SHP77 (cell line): ENCODE data around the gene DCP1B.
A peak's percentile ranks its signal among the peaks of the same experiment; 100 is the strongest.
"Not testable (repeated sequence)": the region's sequence is repeated elsewhere in the genome, so short reads cannot be mapped to it uniquely, and the experiment has no call there.

Source experiments
- DNase-seq, 2 experiments: peaks; one replicate each; lab custom pipeline; 2025; lab: John Stamatoyannopoulos, UW

DCP1B gene

GRCh38 chr12:1974812-1975211, 29.4 kb downstream of the DCP1B start:
- no peak for DNase-seq

GRCh38 chr12:1972856-1973317, 31.4 kb downstream of the DCP1B start:
- no peak for DNase-seq

- DNase-seq = no peak
Measured at GRCh38 chr12:1972260-1972659, 32.0 kb downstream of the DCP1B start.

GRCh38 chr12:1970331-1970900, 33.8 kb downstream of the DCP1B start:
- DNase-seq = no peak

GRCh38 chr12:1966561-1967226, 37.6 kb downstream of the DCP1B start:
- no peak for DNase-seq

GRCh38 chr12:1965916-1966315, 38.3 kb downstream of the DCP1B start:
- no peak for DNase-seq

GRCh38 chr12:1962051-1963020, 41.9 kb downstream of the DCP1B start:
- DNase-seq = no peak

GRCh38 chr12:1956716-1957115, 47.5 kb downstream of the DCP1B start:
- no peak for DNase-seq

GRCh38 chr12:1949771-1950470, 54.3 kb downstream of the DCP1B start:
- DNase-seq = no peak

GRCh38 chr12:1948883-1949282, 55.4 kb downstream of the DCP1B start:
- DNase-seq = no peak

- no peak for DNase-seq
Measured at GRCh38 chr12:1947081-1947480, 57.2 kb downstream of the DCP1B start.

GRCh38 chr12:1946296-1946695, 58.0 kb downstream of the DCP1B start:
- no peak for DNase-seq

- DNase-seq = not testable (repeated sequence)
Measured at GRCh38 chr12:1945502-1945901, 58.8 kb downstream of the DCP1B start.

GRCh38 chr12:1939801-1940607, 64.3 kb downstream of the DCP1B start:
- peak in 1 of 2 experiments; percentile 19 for DNase-seq

- no peak for DNase-seq
Measured at GRCh38 chr12:1939331-1939730, 64.9 kb downstream of the DCP1B start.

- no peak for DNase-seq
Measured at GRCh38 chr12:1937481-1938224, 66.6 kb downstream of the DCP1B start.

GRCh38 chr12:1936406-1937320, 67.6 kb downstream of the DCP1B start:
- DNase-seq = no peak

GRCh38 chr12:1935700-1936378, 68.4 kb downstream of the DCP1B start:
- DNase-seq = no peak

GRCh38 chr12:1935242-1935641, 69.0 kb downstream of the DCP1B start:
- DNase-seq = no peak
